ENCODE results near the gene QSOX2. TPM values are rescaled to one million over a fixed set of nuclear protein-coding genes. Genes with fewer than 3 reads are reported as not detected.

Gene QSOX2
- total RNA-seq, 2 experiments from 2014 or later = 14.4 TPM

GRCh38 chr9:136233868-136234267 is 11.7 kb downstream of the QSOX2 start:
- no peak overlapping the region for H3K4me3 Mint-ChIP-seq

GRCh38 chr9:136233411-136233810 is 12.2 kb downstream of the QSOX2 start:
- peaks cover 21% of the 10 kb centered on the region for H3K4me1 ChIP-seq (ENCODE audit: insufficient read depth, low read length)
- Mint-ChIP-seq H3K4me1 (ENCODE audit: low read depth) (peaks cover 22% of the 10 kb centered on the region), H3K36me3 (ENCODE audit: low read depth) (peaks cover 21% of the 10 kb centered on the region), H3K9me3 (no peaks in the 10 kb centered on the region), H3K4me3 (no peak overlapping the region), H3K27me3 (no peaks in the 10 kb centered on the region), H3K27ac (peak overlapping the region; percentile 1)
- intact Hi-C loops (cut with DNase I, micrococcal nuclease) = no loop called here
- H3K27me3 ChIP-seq (ENCODE audit: control insufficient read depth in 1 of 2, insufficient read depth in 2 of 2, low read length in 2 of 2) = no peaks in the 10 kb centered on the region
- no peak overlapping the region for H3K27ac ChIP-seq (ENCODE audit: low read depth in 1 of 2, low read length in 2 of 2)
- no peak overlapping the region for H3K4me3 ChIP-seq (ENCODE audit: low read length)
- H3K36me3 ChIP-seq (ENCODE audit: insufficient read depth, low read length) = peaks cover 18% of the 10 kb centered on the region
- CTCF ChIA-PET = no interaction called here
- POLR2A ChIA-PET = no interaction called here
- ATAC-seq (ENCODE audit: poor library complexity) (no peak), DNase-seq (no peak)
- no peaks in the 10 kb centered on the region for H3K9me3 ChIP-seq (ENCODE audit: control insufficient read depth in 1 of 2, insufficient read depth in 1 of 2, low read length in 2 of 2)
- TF ChIP-seq CTCF (IDR thresholded peaks at IDR 0.05) = no peak

More at GRCh38 chr9:136233868-136234267, 11.7 kb downstream of the QSOX2 start:
- Histone ChIP-seq H3K9me3 (ENCODE audit: control insufficient read depth in 1 of 2, insufficient read depth in 1 of 2, low read length in 2 of 2) (no peaks in the 10 kb centered on the region), H3K4me1 (ENCODE audit: insufficient read depth, low read length) (peaks cover 21% of the 10 kb centered on the region), H3K4me3 (ENCODE audit: low read length) (no peak overlapping the region), H3K36me3 (ENCODE audit: insufficient read depth, low read length) (peaks cover 18% of the 10 kb centered on the region), H3K27ac (ENCODE audit: low read depth in 1 of 2, low read length in 2 of 2) (no peak overlapping the region), H3K27me3 (ENCODE audit: control insufficient read depth in 1 of 2, insufficient read depth in 2 of 2, low read length in 2 of 2) (no peaks in the 10 kb centered on the region)
- CTCF ChIA-PET = no interaction called here
- TF ChIP-seq CTCF (IDR thresholded peaks at IDR 0.05) = no peak
- no peaks in the 10 kb centered on the region for H3K9me3 Mint-ChIP-seq
- POLR2A ChIA-PET = no interaction called here
- H3K36me3 Mint-ChIP-seq (ENCODE audit: low read depth) = peaks cover 21% of the 10 kb centered on the region
- intact Hi-C loops (cut with DNase I, micrococcal nuclease) = no loop called here
- H3K4me1 Mint-ChIP-seq (ENCODE audit: low read depth) = peaks cover 22% of the 10 kb centered on the region
- ATAC-seq (ENCODE audit: poor library complexity) (no peak), DNase-seq (no peak)
- no peaks in the 10 kb centered on the region for H3K27me3 Mint-ChIP-seq
- peak overlapping the region; percentile 1 for H3K27ac Mint-ChIP-seq

GRCh38 chr9:136232969-136233368 is 12.6 kb downstream of the QSOX2 start:
- H3K36me3 ChIP-seq (ENCODE audit: insufficient read depth, low read length) = peaks cover 18% of the 10 kb centered on the region
- no peaks in the 10 kb centered on the region for H3K27me3 Mint-ChIP-seq
- TF ChIP-seq CTCF (IDR thresholded peaks at IDR 0.05) = no peak
- H3K36me3 Mint-ChIP-seq (ENCODE audit: low read depth) = peaks cover 21% of the 10 kb centered on the region
- no peak overlapping the region for H3K4me3 Mint-ChIP-seq
- DNase-seq (no peak), ATAC-seq (ENCODE audit: poor library complexity) (no peak)
- no peak overlapping the region for H3K27ac Mint-ChIP-seq
- ChIA-PET CTCF (no interaction called here), POLR2A (no interaction called here)
- H3K27me3 ChIP-seq (ENCODE audit: control insufficient read depth in 1 of 2, insufficient read depth in 2 of 2, low read length in 2 of 2) = no peaks in the 10 kb centered on the region
- H3K4me1 ChIP-seq (ENCODE audit: insufficient read depth, low read length) = peaks cover 21% of the 10 kb centered on the region
- intact Hi-C loops (cut with DNase I, micrococcal nuclease) = no loop called here
- H3K9me3 Mint-ChIP-seq = no peaks in the 10 kb centered on the region
- no peak overlapping the region for H3K27ac ChIP-seq (ENCODE audit: low read depth in 1 of 2, low read length in 2 of 2)
- H3K4me3 ChIP-seq (ENCODE audit: low read length) = no peak overlapping the region
- no peaks in the 10 kb centered on the region for H3K9me3 ChIP-seq (ENCODE audit: control insufficient read depth in 1 of 2, insufficient read depth in 1 of 2, low read length in 2 of 2)
- H3K4me1 Mint-ChIP-seq (ENCODE audit: low read depth) = peaks cover 17% of the 10 kb centered on the region
